Hepatic stellate cell (primary cell): ENCODE data around the gene RUSC1.
A peak's percentile ranks its signal among the peaks of the same experiment; 100 is the strongest.

Source experiments
- DNase-seq: peaks from one replicate; pipeline ENCODE4 v3.0.0; 2011; ENCODE audit warnings: low spot score

Gene RUSC1

DNA sequence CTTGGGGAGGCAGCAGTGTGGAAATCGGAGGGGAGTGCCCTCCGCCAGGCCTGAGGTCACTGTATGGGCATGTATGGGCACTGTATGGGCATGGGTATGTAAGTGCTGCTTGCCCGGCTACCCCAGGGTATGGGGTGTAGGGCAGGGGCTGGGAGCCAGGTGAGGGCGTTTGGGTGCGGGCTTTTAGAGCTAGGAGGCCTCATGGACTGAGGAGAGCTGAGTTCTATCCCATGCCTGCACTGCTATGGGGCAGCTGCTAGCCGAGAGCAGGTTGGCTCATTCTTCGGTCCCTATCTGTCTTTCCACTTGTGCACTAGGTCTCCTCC, 24.8 kb upstream of the RUSC1 start:
- no peak for DNase-seq

- DNase-seq: no peak
Observed at GRCh38 chr1:155296661-155297060, 24.0 kb upstream of the RUSC1 start.

GRCh38 chr1:155297384-155297783, 23.3 kb upstream of the RUSC1 start:
- DNase-seq: no peak

GRCh38 chr1:155300024-155300423, 20.7 kb upstream of the RUSC1 start:
- DNase-seq: no peak

DNA sequence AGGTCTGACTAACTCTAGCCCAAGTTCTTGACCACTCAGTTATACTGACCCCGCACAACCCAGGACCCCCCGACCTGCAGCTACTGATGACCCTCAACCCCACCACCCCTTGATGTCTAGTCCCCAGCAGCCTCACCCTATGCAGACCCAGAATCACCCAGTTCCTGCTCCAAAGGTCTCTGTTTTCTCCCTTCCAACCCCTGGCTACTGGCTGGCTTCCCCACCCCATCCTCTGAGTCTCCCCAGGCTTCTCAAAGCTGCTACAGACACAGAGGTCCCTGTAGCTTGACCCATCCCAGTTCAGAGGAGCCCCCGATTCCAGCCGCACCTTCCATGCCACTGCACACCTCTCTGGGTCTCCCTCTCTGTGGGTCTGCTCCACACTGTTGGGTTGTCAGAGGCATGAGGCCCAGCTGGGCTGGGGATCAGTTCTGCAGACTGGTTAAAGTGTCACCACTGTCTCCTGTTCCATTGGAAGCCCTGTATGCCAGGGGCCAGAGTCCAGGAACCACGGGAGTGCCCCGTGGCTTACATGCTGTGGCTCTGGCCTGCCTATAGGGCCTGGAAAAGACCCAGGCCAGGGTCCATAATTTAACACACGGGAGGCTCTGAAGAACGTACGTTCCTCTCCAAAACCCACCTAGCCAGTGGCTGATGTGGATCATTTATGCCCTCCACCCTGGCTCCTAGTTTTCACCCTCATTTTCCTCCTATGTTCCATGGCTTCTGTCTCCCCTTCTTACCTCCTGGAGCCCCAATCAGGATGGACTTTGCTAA, 20.0 kb upstream of the RUSC1 start:
- no peak for DNase-seq

- no peak for DNase-seq
Observed at GRCh38 chr1:155301342-155301841, 19.3 kb upstream of the RUSC1 start, which contains the start of gene PKLR. Gene PKLR, minus strand, starts transcription at chr1:155301438. Its CDS starts 43 bp downstream, at chr1:155301395.

GRCh38 chr1:155304558-155305063, 16.1 kb upstream of the RUSC1 start:
- no peak for DNase-seq

- DNase-seq: peak; percentile 75
Observed at GRCh38 chr1:155305881-155306391, 14.8 kb upstream of the RUSC1 start.

GRCh38 chr1:155307247-155307740, 13.4 kb upstream of the RUSC1 start:
- no peak for DNase-seq

GRCh38 chr1:155308493-155309422, 11.9 kb upstream of the RUSC1 start, which contains the start of gene FDPS:
Gene FDPS, plus strand, starts transcription at chr1:155308866. Its CDS starts 924 bp downstream, at chr1:155309790.
- peak; percentile 99 for DNase-seq

DNA sequence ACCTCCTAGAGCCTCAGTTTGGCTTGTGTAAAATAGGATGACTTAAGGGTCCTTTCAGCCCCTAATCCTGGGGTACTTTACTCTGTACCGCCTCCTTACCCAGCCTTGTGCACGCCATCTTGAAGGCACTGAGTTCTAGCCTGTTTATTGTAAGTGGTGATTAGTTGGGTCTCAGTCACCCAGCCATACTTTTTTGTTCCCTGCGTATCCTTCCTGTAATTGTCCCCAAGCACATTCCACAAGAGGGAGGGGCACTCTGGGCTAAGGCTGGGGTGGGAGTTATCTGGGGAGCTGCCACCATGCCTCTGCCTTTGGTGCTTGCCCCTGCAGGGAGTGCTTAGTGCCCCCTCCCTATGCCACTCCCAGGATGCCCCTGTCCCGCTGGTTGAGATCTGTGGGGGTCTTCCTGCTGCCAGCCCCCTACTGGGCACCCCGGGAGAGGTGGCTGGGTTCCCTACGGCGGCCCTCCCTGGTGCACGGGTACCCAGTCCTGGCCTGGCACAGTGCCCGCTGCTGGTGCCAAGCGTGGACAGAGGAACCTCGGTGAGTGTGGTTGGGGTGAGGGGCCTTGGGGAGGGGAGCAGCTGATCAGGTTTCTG, 11.2 kb upstream of the RUSC1 start:
- DNase-seq: no peak

GRCh38 chr1:155313261-155313660, 7.4 kb upstream of the RUSC1 start:
- no peak for DNase-seq

GRCh38 chr1:155316922-155317321, 3.8 kb upstream of the RUSC1 start:
- no peak for DNase-seq

GRCh38 chr1:155318082-155318481, 2.6 kb upstream of the RUSC1 start:
- no peak for DNase-seq

GRCh38 chr1:155319536-155319935, 1.2 kb upstream of the RUSC1 start:
- DNase-seq: no peak

DNA sequence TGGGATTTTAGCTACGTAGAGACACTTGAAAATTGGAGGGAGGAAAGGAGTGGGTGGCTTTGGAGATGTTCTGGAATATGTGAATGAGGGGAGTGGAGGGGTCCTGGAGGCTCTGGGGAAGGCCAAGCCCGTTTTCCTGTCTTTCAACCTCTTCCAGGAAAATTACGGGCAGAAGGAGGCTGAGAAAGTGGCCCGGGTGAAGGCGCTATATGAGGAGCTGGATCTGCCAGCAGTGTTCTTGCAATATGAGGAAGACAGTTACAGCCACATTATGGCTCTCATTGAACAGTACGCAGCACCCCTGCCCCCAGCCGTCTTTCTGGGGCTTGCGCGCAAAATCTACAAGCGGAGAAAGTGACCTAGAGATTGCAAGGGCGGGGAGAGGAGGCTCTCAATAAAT, 442 bp upstream of the RUSC1 start:
- DNase-seq: no peak

- no peak for DNase-seq
Observed at GRCh38 chr1:155321639-155322503, 1.2 kb downstream of the RUSC1 start.

DNA sequence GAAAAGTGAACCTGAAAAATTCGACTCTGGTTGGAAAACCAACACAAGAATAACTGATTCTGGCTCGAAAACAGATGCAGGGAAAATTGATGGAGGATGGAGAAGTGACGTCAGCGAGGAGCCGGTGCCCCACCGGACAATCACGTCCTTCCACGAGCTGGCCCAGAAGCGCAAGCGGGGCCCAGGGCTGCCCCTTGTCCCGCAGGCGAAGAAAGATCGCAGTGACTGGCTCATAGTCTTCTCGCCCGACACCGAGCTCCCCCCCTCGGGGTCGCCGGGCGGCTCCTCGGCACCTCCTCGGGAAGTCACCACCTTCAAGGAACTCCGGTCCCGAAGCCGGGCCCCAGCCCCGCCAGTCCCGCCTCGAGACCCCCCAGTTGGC, 1.9 kb downstream of the RUSC1 start:
- peak; percentile 71 for DNase-seq

- peak; percentile 96 for DNase-seq
Observed at GRCh38 chr1:155322953-155323728, 2.4 kb downstream of the RUSC1 start.

DNA sequence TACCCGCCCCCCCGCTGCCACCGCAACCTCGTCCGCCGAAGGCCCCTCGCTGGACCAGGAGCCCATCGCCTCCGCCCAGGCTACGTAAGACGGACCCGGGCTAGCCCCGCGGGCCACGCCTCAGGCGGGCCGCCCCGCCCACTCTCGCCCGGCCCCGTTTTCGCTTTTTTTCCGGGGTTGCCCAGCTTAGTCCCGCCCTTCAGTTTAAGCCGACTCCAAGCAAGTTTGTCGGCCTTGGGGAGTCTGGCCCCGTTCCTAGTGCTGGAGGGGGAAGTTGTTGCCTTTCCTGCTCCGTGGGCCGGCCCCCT, 3.0 kb downstream of the RUSC1 start:
- peak; percentile 90 for DNase-seq
